ENCODE results near the gene ZP4. TPM values are rescaled to one million over a fixed set of nuclear protein-coding genes. Genes with fewer than 3 reads are reported as not detected.

The ZP4 gene
- total and polyA plus RNA-seq, 2 of the 13 experiments (the other 11 are each of a cell fraction or from before 2014, with no cell fraction given) = not detected

GRCh38 chr1:237864338-237865244 lies 26.1 kb downstream of the ZP4 start (continued):
- TF ChIP-seq, protein P1, sequence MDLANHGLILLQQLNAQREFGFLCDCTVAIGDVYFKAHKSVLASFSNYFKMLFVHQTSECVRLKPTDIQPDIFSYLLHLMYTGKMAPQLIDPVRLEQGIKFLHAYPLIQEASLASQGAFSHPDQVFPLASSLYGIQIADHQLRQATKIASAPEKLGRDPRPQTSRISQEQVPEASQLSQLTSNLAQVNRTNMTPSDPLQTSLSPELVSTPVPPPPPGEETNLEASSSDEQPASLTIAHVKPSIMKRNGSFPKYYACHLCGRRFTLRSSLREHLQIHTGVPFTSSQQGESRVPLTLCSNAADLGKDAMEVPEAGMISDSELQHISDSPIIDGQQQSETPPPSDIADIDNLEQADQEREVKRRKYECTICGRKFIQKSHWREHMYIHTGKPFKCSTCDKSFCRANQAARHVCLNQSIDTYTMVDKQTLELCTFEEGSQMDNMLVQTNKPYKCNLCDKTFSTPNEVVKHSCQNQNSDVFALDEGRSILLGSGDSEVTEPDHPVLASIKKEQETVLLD (CRISPR knock-in tag; IDR thresholded peaks at IDR 0.05; ENCODE audit: low read depth) = no peak
- TF ChIP-seq ERF (CRISPR knock-in tag; IDR thresholded peaks at IDR 0.05) (0 out of 2 replicates have a peak, but pooled peaks have one; percentile 50), HOXA9 (CRISPR knock-in tag; IDR thresholded peaks at IDR 0.05; ENCODE audit: borderline replicate concordance) (no peak), TOPORS (CRISPR knock-in tag; IDR thresholded peaks at IDR 0.05) (peak; percentile 82; the same call in 1 of the 2 replicates), ZNF101 (CRISPR knock-in tag; IDR thresholded peaks at IDR 0.05; ENCODE audit: borderline replicate concordance, low read depth) (no peak), PCBP1 (IDR thresholded peaks at IDR 0.05; ENCODE audit: borderline replicate concordance, low read depth, low read length) (no peak), FOXJ3 (CRISPR knock-in tag; IDR thresholded peaks at IDR 0.05; ENCODE audit: borderline replicate concordance) (no peak), MEIS1 (CRISPR knock-in tag; IDR thresholded peaks at IDR 0.05; ENCODE audit: borderline replicate concordance) (no peak), E2F5 (CRISPR knock-in tag; conservative IDR thresholded peaks at IDR 0.05) (no peak), DNMT3B (CRISPR knock-in tag; conservative IDR thresholded peaks at IDR 0.05) (0 out of 2 replicates have a peak, but pooled peaks have one; percentile 33), ZNF354B (CRISPR knock-in tag; IDR thresholded peaks at IDR 0.05) (0 out of 2 replicates have a peak, but pooled peaks have one; percentile 50), THAP8 (CRISPR knock-in tag; IDR thresholded peaks at IDR 0.05; ENCODE audit: borderline replicate concordance) (no peak), FOXA1 (IDR thresholded peaks at IDR 0.05) (no peak), FOXA1 (CRISPR knock-in tag; IDR thresholded peaks at IDR 0.05) (peak; percentile 74), HNF4A (CRISPR knock-in tag; IDR thresholded peaks at IDR 0.05) (peak; percentile 80), ZNF207 (IDR thresholded peaks at IDR 0.05; ENCODE audit: borderline replicate concordance) (no peak), ZNF468 (CRISPR knock-in tag; IDR thresholded peaks at IDR 0.05) (no peak), SIX1 (CRISPR knock-in tag; IDR thresholded peaks at IDR 0.05; ENCODE audit: borderline replicate concordance) (no peak), PREB (CRISPR knock-in tag; IDR thresholded peaks at IDR 0.05) (no peak), CCDC6 (CRISPR knock-in tag; IDR thresholded peaks at IDR 0.05) (no peak; the same call in 1 of the 2 replicates), EEA1 (CRISPR knock-in tag; IDR thresholded peaks at IDR 0.05; ENCODE audit: borderline replicate concordance) (no peak), CENPX (CRISPR knock-in tag; IDR thresholded peaks at IDR 0.05) (no peak), MTF1 (CRISPR knock-in tag; IDR thresholded peaks at IDR 0.05) (no peak), JARID2 (CRISPR knock-in tag; IDR thresholded peaks at IDR 0.05; ENCODE audit: insufficient replicate concordance) (no peak)
- TF ChIP-seq, protein P2, sequence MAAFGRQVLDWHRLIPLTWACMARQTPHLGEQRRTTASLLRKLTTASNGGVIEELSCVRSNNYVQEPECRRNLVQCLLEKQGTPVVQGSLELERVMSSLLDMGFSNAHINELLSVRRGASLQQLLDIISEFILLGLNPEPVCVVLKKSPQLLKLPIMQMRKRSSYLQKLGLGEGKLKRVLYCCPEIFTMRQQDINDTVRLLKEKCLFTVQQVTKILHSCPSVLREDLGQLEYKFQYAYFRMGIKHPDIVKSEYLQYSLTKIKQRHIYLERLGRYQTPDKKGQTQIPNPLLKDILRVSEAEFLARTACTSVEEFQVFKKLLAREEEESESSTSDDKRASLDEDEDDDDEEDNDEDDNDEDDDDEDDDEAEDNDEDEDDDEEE (CRISPR knock-in tag; IDR thresholded peaks at IDR 0.05) = no peak

All from HepG2 (cell line).